NT2/D1 (cell line): ENCODE results near the gene ATXN10.

Source experiments
- DNase-seq: peaks from one replicate; pipeline ENCODE4 v3.0.0-alpha.2; 2011; ENCODE audit warnings: low read depth, low spot score
- H3K27me3 ChIP-seq: 2 replicates; pipeline ENCODE4 v1.6.0; 2011; ENCODE audit warnings: mild to moderate bottlenecking; ENCODE audit not compliant: insufficient read length, insufficient read depth
- H3K36me3 ChIP-seq: 2 replicates; pipeline ENCODE4 v1.6.1; 2011; ENCODE audit warnings: mild to moderate bottlenecking, low read length, mixed read lengths; ENCODE audit not compliant: insufficient read depth, insufficient read length
- H3K4me1 ChIP-seq: 2 replicates; pipeline ENCODE4 v1.5.1; 2011; ENCODE audit not compliant: insufficient read depth, insufficient read length
- H3K4me3 ChIP-seq: 2 replicates; pipeline ENCODE4 v1.5.1; 2011; ENCODE audit warnings: low read depth; ENCODE audit not compliant: insufficient read length
- H3K9ac ChIP-seq: 2 replicates; pipeline ENCODE4 v1.6.0; 2011; ENCODE audit warnings: low read depth; ENCODE audit not compliant: insufficient read length
- H3K9me3 ChIP-seq: 2 replicates; pipeline ENCODE4 v1.5.1; 2011; ENCODE audit warnings: mild to moderate bottlenecking, low read length; ENCODE audit not compliant: insufficient read depth
- SUZ12 ChIP-seq: IDR thresholded peaks from 2 replicates; pipeline ENCODE4 v1.6.1; 2011; ENCODE audit not compliant: insufficient read length, insufficient read depth; ENCODE audit errors: extremely low read depth
- YY1 ChIP-seq: IDR thresholded peaks from 2 replicates; pipeline ENCODE4 v1.6.1; 2011; ENCODE audit not compliant: insufficient read length, insufficient read depth
- ZNF274 ChIP-seq: IDR thresholded peaks from 2 replicates; pipeline ENCODE4 v1.6.1; 2011; ENCODE audit warnings: mild to moderate bottlenecking, low read depth, low read length

The ATXN10 gene

DNA sequence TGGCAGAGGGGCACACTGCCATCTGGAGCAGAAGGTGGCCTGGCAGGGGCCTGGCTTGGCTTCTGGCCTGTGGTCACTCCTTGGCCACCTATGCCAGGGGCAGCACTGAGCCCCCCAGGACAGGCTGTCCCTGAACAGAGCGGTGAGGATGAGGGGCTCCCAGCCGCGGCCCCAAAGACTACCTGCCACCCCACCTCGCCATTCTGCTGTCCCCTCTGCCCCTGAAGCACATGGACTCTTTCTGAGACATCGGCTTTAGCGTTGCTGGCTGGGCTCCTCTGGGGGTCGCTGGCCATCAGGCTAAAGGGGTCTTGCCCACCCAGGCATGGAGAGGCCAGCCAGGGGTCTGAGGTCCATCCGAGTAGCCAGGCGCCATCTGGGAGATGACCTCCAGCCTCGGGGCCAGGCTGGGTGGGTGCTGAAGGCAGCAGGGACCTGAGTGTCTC lies 217.5 kb downstream of the ATXN10 start:
- Histone ChIP-seq H3K27me3 (no peaks in the 10 kb centered on the region), H3K9me3 (no peaks in the 10 kb centered on the region), H3K9ac (no peak overlapping the region), H3K36me3 (no peaks in the 10 kb centered on the region), H3K4me1 (no peaks in the 10 kb centered on the region), H3K4me3 (no peak overlapping the region)
- no peak for TF ChIP-seq ZNF274
- no peak for TF ChIP-seq YY1
- no peak for TF ChIP-seq SUZ12
- no peak for DNase-seq

DNA sequence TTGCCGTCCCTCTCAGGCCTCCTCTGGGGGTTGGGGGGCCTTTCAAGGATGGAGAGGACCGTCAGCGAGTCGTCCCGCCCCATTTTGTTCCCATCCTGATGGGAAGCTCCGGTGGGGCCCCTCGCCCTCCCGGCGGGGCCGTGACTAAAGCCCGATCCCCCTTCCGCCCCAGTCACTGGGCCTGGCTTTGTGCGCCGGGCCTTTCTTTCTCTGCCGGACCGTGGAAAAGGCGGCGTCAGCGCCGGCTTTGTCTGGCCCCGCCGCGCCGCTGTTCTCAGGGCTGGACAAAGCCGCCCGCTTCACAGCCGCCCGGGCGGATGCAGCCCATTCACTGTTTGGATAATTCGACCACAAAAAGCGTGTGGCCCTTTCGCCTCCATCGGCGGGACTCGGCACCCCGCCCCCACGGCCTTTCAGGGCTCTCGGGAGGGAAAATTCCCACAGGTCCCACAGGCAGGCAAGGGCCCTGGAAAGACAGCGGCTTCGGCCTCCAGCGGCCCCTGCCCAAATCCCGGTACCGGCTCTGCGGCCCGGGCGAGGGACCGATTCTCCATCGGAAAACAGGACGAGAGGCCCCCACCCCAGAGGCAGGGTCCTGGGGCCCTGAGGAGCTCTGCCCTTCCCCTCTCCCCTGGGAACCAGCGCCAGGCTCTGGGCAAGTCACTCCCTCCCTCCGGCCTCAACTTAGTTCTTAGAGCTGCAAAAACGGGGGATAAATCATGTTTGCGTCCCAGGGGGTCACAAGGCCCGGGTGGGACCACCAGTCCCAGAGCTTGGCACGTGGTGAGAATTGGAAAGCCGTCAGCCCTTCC lies 218.1 kb downstream of the ATXN10 start:
- H3K27me3 ChIP-seq, result no peaks in the 10 kb centered on the region
- no peak for TF ChIP-seq ZNF274
- TF ChIP-seq SUZ12, result no peak
- no peak for TF ChIP-seq YY1
- no peak for DNase-seq
- H3K9me3 ChIP-seq, result no peaks in the 10 kb centered on the region
- H3K9ac ChIP-seq, result no peak overlapping the region
- no peak overlapping the region for H3K4me3 ChIP-seq
- H3K4me1 ChIP-seq, result no peaks in the 10 kb centered on the region
- no peaks in the 10 kb centered on the region for H3K36me3 ChIP-seq

DNA sequence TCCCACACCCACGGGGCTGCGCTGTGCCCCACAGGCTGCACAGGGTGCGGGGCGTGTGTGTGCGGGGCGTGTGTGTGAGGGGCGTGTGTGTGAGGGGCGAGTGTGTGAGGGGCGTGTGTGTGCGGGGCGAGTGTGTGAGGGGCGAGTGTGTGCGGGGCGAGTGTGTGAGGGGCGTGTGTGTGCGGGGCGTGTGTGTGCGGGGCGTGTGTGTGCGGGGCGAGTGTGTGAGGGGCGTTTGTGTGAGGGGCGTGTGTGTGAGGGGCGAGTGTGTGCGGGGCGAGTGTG lies 218.7 kb downstream of the ATXN10 start:
- no peak overlapping the region for H3K9ac ChIP-seq
- TF ChIP-seq YY1, result no peak
- TF ChIP-seq SUZ12, result no peak
- TF ChIP-seq ZNF274, result no peak

DNA sequence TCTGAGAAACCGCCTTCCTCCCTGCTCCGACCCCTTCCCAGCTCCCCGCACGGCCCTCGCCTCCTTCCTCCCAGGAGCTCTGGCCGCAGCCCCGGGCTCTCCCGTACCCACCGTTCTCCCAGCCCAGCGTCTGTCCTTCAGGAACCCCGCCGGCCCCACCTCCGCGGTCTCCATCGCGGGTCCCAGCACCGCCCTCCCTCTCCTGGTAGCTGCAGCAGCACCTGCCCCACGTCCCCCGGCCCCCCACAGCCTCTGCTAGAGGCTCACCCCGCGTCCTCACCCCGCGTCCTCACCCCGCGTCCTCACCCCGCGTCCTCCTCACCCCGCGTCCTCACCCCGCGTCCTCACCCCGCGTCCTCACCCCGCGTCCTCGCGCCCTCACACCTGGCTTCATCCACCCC lies 219.4 kb downstream of the ATXN10 start:
- DNase-seq, result no peak
- no peak for TF ChIP-seq YY1
- TF ChIP-seq SUZ12, result no peak
- TF ChIP-seq ZNF274, result no peak
- Histone ChIP-seq H3K9ac (no peak overlapping the region), H3K9me3 (no peaks in the 10 kb centered on the region), H3K4me1 (no peaks in the 10 kb centered on the region), H3K27me3 (no peaks in the 10 kb centered on the region), H3K4me3 (no peak overlapping the region), H3K36me3 (no peaks in the 10 kb centered on the region)

More for the DNA sequence above, 218.7 kb downstream of the ATXN10 start:
- no peaks in the 10 kb centered on the region for H3K4me1 ChIP-seq
- no peak overlapping the region for H3K4me3 ChIP-seq
- no peaks in the 10 kb centered on the region for H3K27me3 ChIP-seq
- H3K36me3 ChIP-seq, result no peaks in the 10 kb centered on the region
- no peak for DNase-seq
- H3K9me3 ChIP-seq, result no peaks in the 10 kb centered on the region

DNA sequence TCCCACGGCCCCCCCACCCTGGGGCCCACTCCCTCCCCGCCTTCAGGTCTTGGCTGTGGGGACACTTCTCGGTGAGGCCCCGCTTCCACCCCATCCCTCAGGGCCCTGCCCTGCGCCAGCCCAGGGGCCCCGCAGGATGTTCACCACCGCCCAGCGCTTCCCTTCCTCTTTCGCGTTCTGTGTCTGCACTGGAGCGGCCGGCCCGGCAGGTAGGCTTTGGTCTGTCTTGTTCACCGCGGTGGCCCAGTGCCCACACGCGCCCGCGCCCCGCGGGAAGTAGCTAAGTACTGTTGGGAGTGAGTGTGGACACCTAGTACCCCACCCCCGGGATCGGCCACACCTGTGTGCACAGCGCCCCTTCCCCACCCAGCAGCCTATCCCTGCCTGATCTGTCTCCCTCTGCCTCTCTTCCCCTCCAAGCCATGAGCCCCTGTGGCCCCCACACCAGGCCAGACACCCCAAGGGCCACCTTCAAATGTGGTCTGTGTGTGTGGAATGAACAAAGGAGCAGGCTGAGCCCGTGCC lies 219.9 kb downstream of the ATXN10 start:
- H3K4me3 ChIP-seq, result no peak overlapping the region
- no peak for DNase-seq
- no peaks in the 10 kb centered on the region for H3K9me3 ChIP-seq
- H3K9ac ChIP-seq, result no peak overlapping the region
- H3K27me3 ChIP-seq, result no peaks in the 10 kb centered on the region
- no peak for TF ChIP-seq ZNF274
- no peak for TF ChIP-seq SUZ12
- no peak for TF ChIP-seq YY1
- no peaks in the 10 kb centered on the region for H3K4me1 ChIP-seq
- H3K36me3 ChIP-seq, result no peaks in the 10 kb centered on the region

DNA sequence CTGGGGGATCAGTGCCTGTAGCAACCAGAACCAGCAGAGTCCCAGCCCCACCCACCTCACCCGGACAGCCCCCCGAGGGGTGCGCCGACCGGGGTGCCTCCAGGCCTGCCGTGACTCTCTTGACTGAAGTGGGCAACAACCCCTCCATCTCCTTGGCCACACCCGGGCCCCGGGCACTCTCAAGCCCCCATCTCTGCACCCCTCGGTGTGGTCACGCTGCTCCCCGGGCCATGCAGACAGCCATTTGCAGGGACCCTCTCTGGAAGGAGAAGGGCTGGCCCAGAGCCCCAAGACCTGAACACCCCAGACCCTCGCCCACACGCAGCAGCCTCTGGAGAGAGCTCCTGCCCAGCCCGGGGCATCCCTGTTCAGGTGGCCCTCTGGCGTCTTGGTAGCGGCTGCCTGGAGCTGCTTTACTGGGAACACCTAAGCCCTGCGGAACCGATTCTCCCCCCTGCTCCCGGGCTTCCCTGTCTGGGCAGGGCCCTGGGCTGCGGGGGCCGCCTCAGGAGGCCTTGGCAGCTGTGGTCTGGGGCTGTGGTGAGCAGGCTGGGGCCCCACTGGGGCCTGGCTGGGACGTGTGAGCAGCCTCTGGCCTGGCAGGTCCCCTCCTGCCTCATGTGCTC lies 220.5 kb downstream of the ATXN10 start:
- Histone ChIP-seq H3K4me3 (no peak overlapping the region), H3K27me3 (no peaks in the 10 kb centered on the region), H3K9me3 (no peaks in the 10 kb centered on the region), H3K9ac (no peak overlapping the region), H3K36me3 (no peaks in the 10 kb centered on the region), H3K4me1 (no peaks in the 10 kb centered on the region)
- no peak for TF ChIP-seq ZNF274
- DNase-seq, result no peak

DNA sequence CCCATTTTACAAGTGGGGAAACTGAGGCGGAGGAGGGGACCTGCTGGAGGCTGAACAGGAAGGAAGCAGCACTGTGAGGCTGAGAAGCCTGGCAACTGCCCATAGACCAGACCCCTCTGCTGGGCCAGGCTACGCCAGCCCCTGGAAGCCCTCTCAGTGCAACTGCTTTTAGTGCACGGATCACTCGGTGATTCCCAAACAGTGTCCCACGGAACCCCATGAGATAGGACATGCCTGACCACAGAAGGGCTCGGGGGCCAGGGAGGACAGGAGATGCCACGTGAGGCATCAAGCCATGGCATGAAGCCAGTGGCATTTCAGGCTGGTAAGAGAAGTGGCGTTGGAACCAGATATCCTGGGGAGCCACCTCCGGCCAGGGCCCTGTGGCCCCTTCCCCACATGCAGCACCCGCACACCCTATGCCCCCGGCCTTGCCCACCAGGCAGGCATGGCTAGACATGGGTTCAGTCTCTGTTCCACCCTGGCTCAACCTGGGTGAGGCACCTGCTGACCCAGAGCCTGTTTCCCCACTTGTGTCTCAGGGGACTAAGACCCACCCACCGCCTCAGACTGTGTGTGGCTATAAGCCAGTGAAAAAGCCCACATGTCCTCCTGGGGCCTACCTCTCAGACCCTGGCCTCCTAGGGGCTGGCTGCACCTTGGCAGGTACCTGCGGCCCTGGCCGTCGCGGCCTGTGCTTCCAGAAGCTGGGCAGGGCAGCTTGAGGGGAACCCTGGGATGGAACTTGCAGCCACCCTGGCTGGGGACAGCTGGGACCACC lies 221.2 kb downstream of the ATXN10 start:
- Histone ChIP-seq H3K9ac (no peak overlapping the region), H3K4me3 (no peak overlapping the region)
- no peak for DNase-seq

More for the DNA sequence above, 221.2 kb downstream of the ATXN10 start:
- TF ChIP-seq YY1, result no peak
- no peak for TF ChIP-seq SUZ12
- TF ChIP-seq ZNF274, result no peak
- Histone ChIP-seq H3K27me3 (no peaks in the 10 kb centered on the region), H3K4me1 (no peaks in the 10 kb centered on the region), H3K36me3 (no peaks in the 10 kb centered on the region), H3K9me3 (no peaks in the 10 kb centered on the region)
